Panc1 (cell line): ENCODE measurements around the gene WTAP.

Experiments
- CTCF ChIP-seq: fragments of 450-650 bp; IDR thresholded peaks from 2 replicates; pipeline ENCODE4 v1.5.1; 2017; ENCODE audit warnings: mild to moderate bottlenecking
- POLR2AphosphoS5 ChIP-seq: IDR thresholded peaks from 2 replicates; pipeline ENCODE4 v1.6.1; 2012; ENCODE audit warnings: mild to moderate bottlenecking, low read depth, low read length, moderate library complexity

GRCh38 chr6:159701413-159701999 lies 25.8 kb upstream of the WTAP start:
- TF ChIP-seq CTCF: no peak
- no peak for TF ChIP-seq POLR2AphosphoS5
